Keratinocyte (primary cell): ENCODE measurements around the gene PLA2G4C. TPM values are rescaled to one million over a fixed set of nuclear protein-coding genes. Genes with fewer than 3 reads are reported as not detected.

Source experiments
- DNase-seq: peaks from one replicate; pipeline ENCODE4 v3.0.0-alpha.2; 2011; ENCODE audit warnings: low read depth, missing footprints, low spot score
- FAIRE-seq: peaks from 2 replicates; lab custom pipeline; 2011; peaks lifted over from hg19 to GRCh38; lab: Jason Lieb, UNC
- H2AFZ ChIP-seq: 2 replicates; pipeline ENCODE4 v1.6.0; 2012; ENCODE audit warnings: low read length, control low read depth, inconsistent platforms; ENCODE audit not compliant: control insufficient read depth
- H3K27ac ChIP-seq: 2 replicates; pipeline ENCODE4 v1.5.1; 2011; ENCODE audit warnings: low read length; ENCODE audit not compliant: control insufficient read depth, insufficient read depth
- H3K27me3 ChIP-seq: 3 replicates; pipeline ENCODE4 v1.6.0; 2011; ENCODE audit warnings: low read length; ENCODE audit not compliant: control insufficient read depth, insufficient read depth; ENCODE audit errors: extremely low read depth
- H3K36me3 ChIP-seq, 2 experiments: 2 replicates in 1 of 2; 3 replicates in 1 of 2; pipeline ENCODE4 v1.5.1; 2011; ENCODE audit warnings: low read length in 2 of 2, mild to moderate bottlenecking in 1 of 2; ENCODE audit not compliant: control insufficient read depth in 2 of 2, insufficient read depth in 2 of 2; ENCODE audit errors: extremely low read depth in 1 of 2
- H3K4me1 ChIP-seq: 3 replicates; pipeline ENCODE4 v1.5.1; 2011; ENCODE audit warnings: low read length; ENCODE audit not compliant: control insufficient read depth, insufficient read depth; ENCODE audit errors: extremely low read depth
- H3K4me2 ChIP-seq: 3 replicates; pipeline ENCODE4 v1.6.0; 2011; ENCODE audit warnings: low read depth, low read length; ENCODE audit not compliant: control insufficient read depth, insufficient read depth; ENCODE audit errors: extremely low read depth
- H3K4me3 ChIP-seq, 3 experiments: fragments of 200-600 bp in 1 of 3; sonication (generic) in 1 of 3; 2 replicates in 2 of 3; 3 replicates in 1 of 3; pipeline ENCODE4 v1.5.1; 2011 to 2016; ENCODE audit warnings: low read length in 3 of 3, mild to moderate bottlenecking in 3 of 3, control low read depth in 2 of 3, inconsistent platforms in 1 of 3, low read depth in 1 of 3, mixed read lengths in 1 of 3, mixed run types in 1 of 3, moderate library complexity in 1 of 3; ENCODE audit not compliant: control insufficient read depth in 2 of 3, insufficient read depth in 2 of 3; ENCODE audit errors: extremely low read depth in 1 of 3
- H3K79me2 ChIP-seq: 2 replicates; pipeline ENCODE4 v1.6.0; 2012; ENCODE audit warnings: low read length; ENCODE audit not compliant: control insufficient read depth, insufficient read depth
- H3K9ac ChIP-seq: 3 replicates; pipeline ENCODE4 v1.6.0; 2011; ENCODE audit warnings: low read length; ENCODE audit not compliant: control insufficient read depth, insufficient read depth; ENCODE audit errors: extremely low read depth
- H3K9me1 ChIP-seq: 3 replicates; pipeline ENCODE4 v1.6.0; 2011; ENCODE audit warnings: low read length; ENCODE audit not compliant: control insufficient read depth, insufficient read depth; ENCODE audit errors: extremely low read depth
- H3K9me3 ChIP-seq: 2 replicates; pipeline ENCODE4 v1.5.1; 2012; ENCODE audit warnings: low read depth, low read length; ENCODE audit not compliant: control insufficient read depth
- H4K20me1 ChIP-seq: 3 replicates; pipeline ENCODE4 v1.6.0; 2011; ENCODE audit warnings: low read length; ENCODE audit not compliant: control insufficient read depth, insufficient read depth; ENCODE audit errors: extremely low read depth
- EZH2 ChIP-seq: IDR thresholded peaks from one replicate; pipeline ENCODE4 v1.6.1; 2012; ENCODE audit warnings: inconsistent platforms, mild to moderate bottlenecking, low read length, moderate library complexity
- dilution Hi-C: fragments of 300-500 bp; cut with MboI; formaldehyde crosslinking; loops from one replicate; pipeline ENCODE4 v1.7.0; 2020; ENCODE audit warnings: low sequenced_read_pairs; ENCODE audit not compliant: extremely low pct_ligation_motif_present
- polyA plus RNA-seq, 5 experiments: library from polyadenylated mRNA; depleted of rRNA in 3 of 5; stranded (reverse) in 3 of 5; stranded (forward) in 1 of 5; unstranded in 1 of 5; fragments of >200 nt; gene quantifications; 1 replicate in 1 of 5; 2 replicates in 3 of 5; 3 replicates in 1 of 5; pipeline versions ENCODE4 v1.2.1 to v1.2.3, GENCODE V29; 2011 to 2012; ENCODE audit warnings: missing spikeins in 2 of 5, low read depth in 1 of 5, low replicate concordance in 1 of 5
- TF ChIP-seq, protein P1 (sequence below), 3 experiments: IDR thresholded peaks in 1 of 3; conservative IDR thresholded peaks in 1 of 3; optimal IDR thresholded peaks in 1 of 3; 2 replicates in 2 of 3; 3 replicates in 1 of 3; pipeline versions ENCODE3 to v1.5.1; 2011; ENCODE audit warnings: low read length in 3 of 3, mild to moderate bottlenecking in 3 of 3, moderate library complexity in 2 of 3, control low read depth in 1 of 3, inconsistent platforms in 1 of 3; ENCODE audit not compliant: insufficient read depth in 2 of 3; ENCODE audit errors: extremely low read depth in 1 of 3

Gene PLA2G4C
- polyA plus RNA-seq, 1 donor (not counting 4 experiments of a cell fraction or from before 2014, with no cell fraction given), result 0.35 TPM

DNA sequence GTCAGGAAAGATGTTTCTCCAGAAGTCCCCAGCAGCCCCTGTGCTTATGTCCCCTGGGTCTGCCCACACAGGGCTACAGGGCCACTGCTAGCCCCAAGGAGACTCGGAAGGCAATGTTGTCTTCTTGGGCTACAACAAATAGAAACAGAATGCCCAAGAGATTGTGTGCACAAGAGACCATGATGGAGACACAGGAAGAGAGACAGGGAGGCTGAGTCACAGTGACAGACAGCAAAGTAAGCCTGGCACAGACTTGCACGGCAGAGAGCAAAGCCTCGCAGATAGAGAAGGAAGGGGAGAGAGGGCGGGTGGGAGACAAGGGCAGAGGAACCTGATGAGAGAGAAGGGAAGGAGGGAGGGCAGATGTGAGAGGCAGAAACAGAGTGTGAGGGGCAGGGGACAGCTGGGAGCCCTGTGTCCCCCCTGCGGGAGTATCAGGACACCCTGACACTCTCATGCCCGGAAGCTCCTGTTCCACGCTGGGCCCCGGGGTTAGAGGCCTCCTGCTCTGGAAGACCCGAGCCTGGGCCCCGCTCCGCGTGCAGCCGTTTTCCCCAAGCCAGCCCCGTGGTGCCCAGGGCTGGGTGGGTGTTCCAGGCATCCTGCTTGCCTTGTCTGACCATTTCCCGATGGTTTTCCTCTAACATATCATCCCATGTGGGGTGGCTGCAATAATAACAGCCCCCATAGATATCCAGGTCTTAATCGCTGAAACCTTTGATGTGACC is 2.7 kb upstream of the PLA2G4C start:
- FAIRE-seq, result no peak
- no peak for DNase-seq
- H3K79me2 ChIP-seq, result no peaks in the 10 kb centered on the region
- peaks cover 10% of the 10 kb centered on the region for H3K4me1 ChIP-seq
- H3K9ac ChIP-seq, result no peak overlapping the region
- no peaks in the 10 kb centered on the region for H4K20me1 ChIP-seq
- H3K27ac ChIP-seq, result no peak overlapping the region
- no peak overlapping the region for H3K4me3 ChIP-seq
- H3K36me3 ChIP-seq, result peaks cover 0 to 7% of the 10 kb centered on the region in 2 experiments
- no peak overlapping the region for H2AFZ ChIP-seq
- no peaks in the 10 kb centered on the region for H3K9me1 ChIP-seq
- H3K9me3 ChIP-seq, result no peaks in the 10 kb centered on the region
- H3K4me2 ChIP-seq, result no peak overlapping the region
- H3K27me3 ChIP-seq, result no peaks in the 10 kb centered on the region
- dilution Hi-C loops, result no loop called here
- TF ChIP-seq EZH2, result no peak
- TF ChIP-seq, protein P1, sequence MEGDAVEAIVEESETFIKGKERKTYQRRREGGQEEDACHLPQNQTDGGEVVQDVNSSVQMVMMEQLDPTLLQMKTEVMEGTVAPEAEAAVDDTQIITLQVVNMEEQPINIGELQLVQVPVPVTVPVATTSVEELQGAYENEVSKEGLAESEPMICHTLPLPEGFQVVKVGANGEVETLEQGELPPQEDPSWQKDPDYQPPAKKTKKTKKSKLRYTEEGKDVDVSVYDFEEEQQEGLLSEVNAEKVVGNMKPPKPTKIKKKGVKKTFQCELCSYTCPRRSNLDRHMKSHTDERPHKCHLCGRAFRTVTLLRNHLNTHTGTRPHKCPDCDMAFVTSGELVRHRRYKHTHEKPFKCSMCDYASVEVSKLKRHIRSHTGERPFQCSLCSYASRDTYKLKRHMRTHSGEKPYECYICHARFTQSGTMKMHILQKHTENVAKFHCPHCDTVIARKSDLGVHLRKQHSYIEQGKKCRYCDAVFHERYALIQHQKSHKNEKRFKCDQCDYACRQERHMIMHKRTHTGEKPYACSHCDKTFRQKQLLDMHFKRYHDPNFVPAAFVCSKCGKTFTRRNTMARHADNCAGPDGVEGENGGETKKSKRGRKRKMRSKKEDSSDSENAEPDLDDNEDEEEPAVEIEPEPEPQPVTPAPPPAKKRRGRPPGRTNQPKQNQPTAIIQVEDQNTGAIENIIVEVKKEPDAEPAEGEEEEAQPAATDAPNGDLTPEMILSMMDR (optimal IDR thresholded peaks at IDR 0.05 in 1 of 3, IDR thresholded peaks at IDR 0.05 in 1 of 3, conservative IDR thresholded peaks at IDR 0.05 in 1 of 3; ENCODE audit: extremely low read depth in 1 of 3, insufficient read depth in 2 of 3, low read length in 3 of 3), result no peak

DNA sequence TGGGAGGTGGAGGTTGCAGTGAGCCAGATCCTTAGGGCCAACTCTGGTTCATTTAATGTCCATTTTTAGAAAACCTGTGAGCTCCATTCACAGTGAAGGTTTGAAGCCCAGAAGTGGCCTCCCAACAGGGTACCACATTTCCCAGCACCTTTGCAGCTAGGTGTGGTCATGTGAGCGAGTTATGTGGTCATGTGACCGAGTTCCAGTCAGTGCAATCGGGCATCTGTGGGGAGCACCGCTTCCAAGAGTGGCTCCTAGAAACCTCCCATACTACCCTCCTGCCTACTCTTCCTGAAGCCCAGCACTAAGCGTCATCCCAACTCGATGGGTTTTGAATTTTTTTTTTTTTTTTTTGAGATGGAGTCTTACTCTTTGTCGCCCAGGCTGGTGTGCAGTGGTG is 663 bp upstream of the PLA2G4C start:
- Histone ChIP-seq H3K9me3 (no peaks in the 10 kb centered on the region), H3K4me3 (no peak overlapping the region), H3K27ac (no peak overlapping the region), H2AFZ (no peak overlapping the region), H3K4me1 (peaks cover 15% of the 10 kb centered on the region), H4K20me1 (no peaks in the 10 kb centered on the region), H3K9ac (no peak overlapping the region), H3K36me3 (peaks cover 0 to under 1% of the 10 kb centered on the region in 2 experiments), H3K27me3 (no peaks in the 10 kb centered on the region), H3K4me2 (peak overlapping the region; percentile 78), H3K9me1 (no peaks in the 10 kb centered on the region), H3K79me2 (no peaks in the 10 kb centered on the region)
- no peak for DNase-seq
- FAIRE-seq, result no peak
- dilution Hi-C loops, result no loop called here
- TF ChIP-seq, protein P1 (optimal IDR thresholded peaks at IDR 0.05 in 1 of 3, IDR thresholded peaks at IDR 0.05 in 1 of 3, conservative IDR thresholded peaks at IDR 0.05 in 1 of 3; ENCODE audit: extremely low read depth in 1 of 3, insufficient read depth in 2 of 3, low read length in 3 of 3), result no peak
- no peak for TF ChIP-seq EZH2
